Stimulated activated CD4-positive, alpha-beta T cell treated with anti-CD3 and anti-CD28 coated beads, Interleukin-4, amount 100 ng/mL, for 1 hour (primary cell): ENCODE data around the gene GAREM2.
"Not testable (repeated sequence)": the region's sequence is repeated elsewhere in the genome, so short reads cannot be mapped to it uniquely, and the experiment has no call there.

Experiments
- DNase-seq: peaks from one replicate; pipeline ENCODE4 v3.0.0-alpha.2; 2020

The GAREM2 gene

GRCh38 chr2:26172871-26173775 lies at the start of gene GAREM2:
GAREM2 (plus strand) TSS chr2:26173088; CDS start chr2:26173221, 133 bp downstream.
- no peak for DNase-seq

GRCh38 chr2:26123426-26123825 lies 49.5 kb upstream of the GAREM2 start:
- DNase-seq = no peak

GRCh38 chr2:26126074-26126473 lies 46.8 kb upstream of the GAREM2 start:
- DNase-seq = no peak

GRCh38 chr2:26128176-26128575 lies 44.7 kb upstream of the GAREM2 start:
- no peak for DNase-seq

- DNase-seq = no peak
Measured at GRCh38 chr2:26130763-26131162, 42.1 kb upstream of the GAREM2 start.

- no peak for DNase-seq
Measured at GRCh38 chr2:26136451-26136850, 36.4 kb upstream of the GAREM2 start.

GRCh38 chr2:26139269-26140183 lies 33.4 kb upstream of the GAREM2 start:
- no peak for DNase-seq

- no peak for DNase-seq
Measured at GRCh38 chr2:26141145-26141769, 31.6 kb upstream of the GAREM2 start.

- no peak for DNase-seq
Measured at GRCh38 chr2:26144031-26144430, 28.9 kb upstream of the GAREM2 start.

GRCh38 chr2:26144953-26145680 lies 27.8 kb upstream of the GAREM2 start:
- DNase-seq = peak; percentile 64

GRCh38 chr2:26148501-26148900 lies 24.4 kb upstream of the GAREM2 start:
- DNase-seq = no peak

- no peak for DNase-seq
Measured at GRCh38 chr2:26150243-26150642, 22.6 kb upstream of the GAREM2 start.

GRCh38 chr2:26157580-26157979 lies 15.3 kb upstream of the GAREM2 start:
- no peak for DNase-seq

- no peak for DNase-seq
Measured at GRCh38 chr2:26161926-26162325, 11.0 kb upstream of the GAREM2 start.

- DNase-seq = no peak
Measured at GRCh38 chr2:26162963-26163362, 9.9 kb upstream of the GAREM2 start.

GRCh38 chr2:26164231-26164630 lies 8.7 kb upstream of the GAREM2 start:
- no peak for DNase-seq

- DNase-seq = no peak
Measured at GRCh38 chr2:26164641-26165211, 8.2 kb upstream of the GAREM2 start.

- no peak for DNase-seq
Measured at GRCh38 chr2:26165403-26165802, 7.5 kb upstream of the GAREM2 start.

- not testable (repeated sequence) for DNase-seq
Measured at GRCh38 chr2:26166541-26166940, 6.3 kb upstream of the GAREM2 start.

- no peak for DNase-seq
Measured at GRCh38 chr2:26168785-26169184, 4.1 kb upstream of the GAREM2 start.

GRCh38 chr2:26169226-26169625 lies 3.7 kb upstream of the GAREM2 start:
- DNase-seq = no peak
